ENCODE results near the gene MYO1D.

MYO1D gene

GRCh38 chr17:32689348-32689747 lies 187.6 kb downstream of the MYO1D start:
- H3K4me3 ChIP-seq (ENCODE audit: low read length), result no peak overlapping the region
- no peak for DNase-seq (ENCODE audit: low read depth)
- TF ChIP-seq, protein P1, sequence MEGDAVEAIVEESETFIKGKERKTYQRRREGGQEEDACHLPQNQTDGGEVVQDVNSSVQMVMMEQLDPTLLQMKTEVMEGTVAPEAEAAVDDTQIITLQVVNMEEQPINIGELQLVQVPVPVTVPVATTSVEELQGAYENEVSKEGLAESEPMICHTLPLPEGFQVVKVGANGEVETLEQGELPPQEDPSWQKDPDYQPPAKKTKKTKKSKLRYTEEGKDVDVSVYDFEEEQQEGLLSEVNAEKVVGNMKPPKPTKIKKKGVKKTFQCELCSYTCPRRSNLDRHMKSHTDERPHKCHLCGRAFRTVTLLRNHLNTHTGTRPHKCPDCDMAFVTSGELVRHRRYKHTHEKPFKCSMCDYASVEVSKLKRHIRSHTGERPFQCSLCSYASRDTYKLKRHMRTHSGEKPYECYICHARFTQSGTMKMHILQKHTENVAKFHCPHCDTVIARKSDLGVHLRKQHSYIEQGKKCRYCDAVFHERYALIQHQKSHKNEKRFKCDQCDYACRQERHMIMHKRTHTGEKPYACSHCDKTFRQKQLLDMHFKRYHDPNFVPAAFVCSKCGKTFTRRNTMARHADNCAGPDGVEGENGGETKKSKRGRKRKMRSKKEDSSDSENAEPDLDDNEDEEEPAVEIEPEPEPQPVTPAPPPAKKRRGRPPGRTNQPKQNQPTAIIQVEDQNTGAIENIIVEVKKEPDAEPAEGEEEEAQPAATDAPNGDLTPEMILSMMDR (conservative IDR thresholded peaks at IDR 0.05; ENCODE audit: low read depth, low read length), result no peak

DNA sequence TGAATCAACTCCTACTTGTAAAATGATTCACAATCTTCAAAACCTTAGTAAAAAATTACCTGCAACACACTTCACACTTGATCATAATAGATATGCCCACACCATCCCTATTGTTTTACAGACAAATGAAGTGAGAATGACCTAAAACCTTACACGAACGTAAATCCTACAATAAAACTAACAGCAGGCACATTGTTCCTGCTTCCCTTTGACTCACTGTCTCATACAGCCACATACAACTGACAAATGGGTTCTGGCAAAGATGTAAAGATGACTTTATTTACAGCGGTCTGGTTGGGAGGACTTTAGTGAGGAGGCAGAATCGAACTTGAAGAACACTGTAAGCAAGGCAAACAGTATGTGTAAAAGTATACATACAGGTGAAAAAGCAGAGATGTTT lies 188.7 kb downstream of the MYO1D start:
- TF ChIP-seq, protein P1 (conservative IDR thresholded peaks at IDR 0.05; ENCODE audit: low read depth, low read length), result no peak
- no peak overlapping the region for H3K4me3 ChIP-seq (ENCODE audit: low read length)
- DNase-seq (ENCODE audit: low read depth), result no peak

- no peak for DNase-seq (ENCODE audit: low read depth)
- H3K4me3 ChIP-seq (ENCODE audit: low read length), result no peak overlapping the region
- TF ChIP-seq, protein P1 (conservative IDR thresholded peaks at IDR 0.05; ENCODE audit: low read depth, low read length), result no peak
Measured at GRCh38 chr17:32684087-32684958, 192.6 kb downstream of the MYO1D start.

- TF ChIP-seq, protein P1 (conservative IDR thresholded peaks at IDR 0.05; ENCODE audit: low read depth, low read length), result no peak
- no peak overlapping the region for H3K4me3 ChIP-seq (ENCODE audit: low read length)
- no peak for DNase-seq (ENCODE audit: low read depth)
Measured at GRCh38 chr17:32673964-32674363, 203.0 kb downstream of the MYO1D start.

- DNase-seq (ENCODE audit: low read depth), result no peak
- TF ChIP-seq, protein P1 (conservative IDR thresholded peaks at IDR 0.05; ENCODE audit: low read depth, low read length), result no peak
- H3K4me3 ChIP-seq (ENCODE audit: low read length), result no peak overlapping the region
Measured at GRCh38 chr17:32672711-32673110, 204.2 kb downstream of the MYO1D start.

DNA sequence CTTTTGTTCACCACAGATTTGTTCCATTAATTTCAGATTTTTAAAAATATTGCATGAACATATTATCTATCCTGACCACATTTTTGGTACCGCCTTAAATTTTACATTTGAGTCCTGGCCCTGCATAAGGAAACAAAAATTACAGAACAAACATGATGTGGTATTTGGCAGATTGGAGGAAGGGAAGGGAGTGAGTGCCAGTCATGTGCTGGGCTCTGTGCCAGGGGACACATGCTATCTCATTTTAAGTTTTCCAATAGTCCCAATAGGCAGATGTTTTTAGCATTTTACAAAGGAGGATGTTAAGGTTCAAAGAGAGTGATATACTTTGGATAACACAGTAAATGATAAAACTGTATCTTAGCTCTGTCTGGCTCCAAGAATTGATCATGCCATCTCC lies 205.0 kb downstream of the MYO1D start:
- no peak overlapping the region for H3K4me3 ChIP-seq (ENCODE audit: low read length)
- no peak for DNase-seq (ENCODE audit: low read depth)
- TF ChIP-seq, protein P1 (conservative IDR thresholded peaks at IDR 0.05; ENCODE audit: low read depth, low read length), result no peak
